ENCODE results near the gene KANSL1.

- TF ChIP-seq CTCF (IDR thresholded peaks at IDR 0.05; ENCODE audit: insufficient read depth, low read depth, low read length) (no peak), EZH2 (IDR thresholded peaks at IDR 0.05; ENCODE audit: insufficient read depth, low read length) (no peak)
These were observed 165.3 kb downstream of the KANSL1 start for GRCh38 chr17:46027976-46028325.
